ENCODE measurements around the gene PANX1. TPM values are rescaled to one million over a fixed set of nuclear protein-coding genes. Genes with fewer than 3 reads are reported as not detected.

PANX1 gene
- total RNA-seq, 1 donor from 2014 or later = 17.0 TPM

DNA sequence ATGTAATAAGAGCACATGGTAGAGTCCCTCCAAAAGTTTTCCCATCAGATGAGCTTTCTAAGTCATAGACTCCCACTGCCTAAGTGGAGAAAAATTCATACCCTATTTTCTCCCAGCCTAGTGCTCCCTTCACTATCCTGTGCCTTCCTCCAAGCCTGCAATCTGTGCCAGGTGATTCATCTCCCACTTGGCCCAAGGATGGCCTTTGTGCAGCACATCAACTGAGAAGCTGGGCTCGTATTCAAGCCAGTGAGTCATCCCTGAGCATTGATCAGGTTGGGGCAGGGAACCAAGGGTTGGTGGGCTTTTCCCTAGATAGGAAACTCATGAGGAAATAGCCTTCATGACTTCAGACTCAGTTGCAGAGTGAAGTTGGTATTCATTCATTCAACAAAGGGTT lies 64.6 kb downstream of the PANX1 start:
- TF ChIP-seq, protein P1, sequence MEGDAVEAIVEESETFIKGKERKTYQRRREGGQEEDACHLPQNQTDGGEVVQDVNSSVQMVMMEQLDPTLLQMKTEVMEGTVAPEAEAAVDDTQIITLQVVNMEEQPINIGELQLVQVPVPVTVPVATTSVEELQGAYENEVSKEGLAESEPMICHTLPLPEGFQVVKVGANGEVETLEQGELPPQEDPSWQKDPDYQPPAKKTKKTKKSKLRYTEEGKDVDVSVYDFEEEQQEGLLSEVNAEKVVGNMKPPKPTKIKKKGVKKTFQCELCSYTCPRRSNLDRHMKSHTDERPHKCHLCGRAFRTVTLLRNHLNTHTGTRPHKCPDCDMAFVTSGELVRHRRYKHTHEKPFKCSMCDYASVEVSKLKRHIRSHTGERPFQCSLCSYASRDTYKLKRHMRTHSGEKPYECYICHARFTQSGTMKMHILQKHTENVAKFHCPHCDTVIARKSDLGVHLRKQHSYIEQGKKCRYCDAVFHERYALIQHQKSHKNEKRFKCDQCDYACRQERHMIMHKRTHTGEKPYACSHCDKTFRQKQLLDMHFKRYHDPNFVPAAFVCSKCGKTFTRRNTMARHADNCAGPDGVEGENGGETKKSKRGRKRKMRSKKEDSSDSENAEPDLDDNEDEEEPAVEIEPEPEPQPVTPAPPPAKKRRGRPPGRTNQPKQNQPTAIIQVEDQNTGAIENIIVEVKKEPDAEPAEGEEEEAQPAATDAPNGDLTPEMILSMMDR (IDR thresholded peaks at IDR 0.05) = no peak
- no peaks in the 10 kb centered on the region for H3K9me3 ChIP-seq
- H3K27me3 ChIP-seq (ENCODE audit: low read depth) = no peaks in the 10 kb centered on the region
- no peaks in the 10 kb centered on the region for H3K36me3 ChIP-seq
- no peak overlapping the region for H3K27ac ChIP-seq
- ATAC-seq (no peak), DNase-seq (no peak)
- H3K4me1 ChIP-seq = no peaks in the 10 kb centered on the region
- no peak overlapping the region for H3K4me3 ChIP-seq
- intact Hi-C loops (cut with DNase I) = no loop called here

DNA sequence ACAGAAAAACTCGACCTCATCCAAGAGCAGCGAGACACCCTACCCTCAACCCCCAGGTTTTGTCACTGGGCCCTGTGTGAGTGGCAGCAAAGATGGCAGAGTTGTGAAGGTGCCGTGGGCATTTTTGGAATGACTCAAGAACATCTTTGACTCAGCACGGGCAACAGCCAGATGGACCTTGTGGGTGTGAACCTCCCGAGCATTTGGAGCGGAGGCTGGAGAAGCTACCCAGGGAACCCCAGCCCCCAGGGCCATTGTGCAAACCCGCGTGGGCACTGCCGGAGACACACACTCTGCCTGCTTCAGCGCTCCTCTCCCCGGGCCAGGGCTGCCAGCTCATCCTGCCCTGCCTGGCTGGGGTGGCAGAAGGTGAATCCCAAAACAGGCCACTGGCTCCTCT lies 66.1 kb downstream of the PANX1 start:
- TF ChIP-seq, protein P1 (IDR thresholded peaks at IDR 0.05) = no peak
- Histone ChIP-seq H3K27ac (no peak overlapping the region), H3K4me1 (no peaks in the 10 kb centered on the region), H3K4me3 (no peak overlapping the region), H3K36me3 (no peaks in the 10 kb centered on the region), H3K9me3 (no peaks in the 10 kb centered on the region), H3K27me3 (ENCODE audit: low read depth) (no peaks in the 10 kb centered on the region)
- ATAC-seq (no peak), DNase-seq (no peak)
- intact Hi-C loops (cut with DNase I) = no loop called here

DNA sequence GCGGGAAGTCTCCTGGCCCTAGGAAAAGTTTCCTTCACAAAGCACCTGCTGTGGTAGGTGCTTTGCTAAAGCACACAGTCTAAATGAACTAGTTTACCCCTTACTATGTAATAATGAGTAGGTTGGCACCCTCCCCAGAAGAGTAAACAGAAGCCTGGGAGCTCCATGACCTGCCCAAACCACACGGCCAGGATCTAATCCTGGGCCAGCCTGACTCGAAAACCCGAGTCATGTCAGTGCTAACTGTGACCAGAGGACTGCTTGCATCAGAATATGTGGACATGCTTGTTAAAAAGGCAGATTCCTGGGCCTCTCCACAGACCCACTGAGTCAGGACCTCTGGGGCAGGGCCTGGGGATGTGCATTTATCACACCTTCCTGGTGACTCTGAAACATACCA lies 67.7 kb downstream of the PANX1 start:
- Histone ChIP-seq H3K36me3 (no peaks in the 10 kb centered on the region), H3K27me3 (ENCODE audit: low read depth) (no peaks in the 10 kb centered on the region), H3K4me3 (no peak overlapping the region), H3K9me3 (no peaks in the 10 kb centered on the region), H3K27ac (no peak overlapping the region), H3K4me1 (no peaks in the 10 kb centered on the region)
- ATAC-seq (peak in 1 of 2 donors; percentile 28), DNase-seq (no peak)
- intact Hi-C loops (cut with DNase I) = no loop called here
- TF ChIP-seq, protein P1 (IDR thresholded peaks at IDR 0.05) = no peak

DNA sequence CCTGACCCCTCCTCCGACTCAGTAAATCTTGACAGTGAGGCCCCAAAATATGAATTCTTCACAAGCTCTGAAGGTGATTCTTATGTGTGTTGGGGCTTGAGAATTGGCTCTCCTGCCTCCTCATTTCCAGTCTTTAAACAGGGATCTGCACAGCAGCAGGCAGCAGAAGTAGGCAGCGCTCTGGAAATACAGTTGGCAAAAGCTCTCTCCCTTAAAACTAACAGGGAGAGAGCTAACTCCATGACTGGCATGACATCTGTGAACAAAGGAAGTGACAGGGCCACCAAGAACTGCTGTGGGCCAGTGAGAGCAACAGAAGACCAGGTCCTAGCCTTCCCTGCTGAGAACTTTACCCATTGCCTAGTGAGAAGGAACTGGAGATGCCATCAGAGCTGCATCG lies 70.1 kb downstream of the PANX1 start:
- TF ChIP-seq, protein P1 (IDR thresholded peaks at IDR 0.05) = no peak

GRCh38 chr11:94199136-94200130 lies 70.8 kb downstream of the PANX1 start:
- DNase-seq = no peak
- H3K4me1 ChIP-seq = no peaks in the 10 kb centered on the region
- no peaks in the 10 kb centered on the region for H3K36me3 ChIP-seq
- TF ChIP-seq, protein P1 (IDR thresholded peaks at IDR 0.05) = no peak
- H3K9me3 ChIP-seq = no peaks in the 10 kb centered on the region
- no peak for ATAC-seq
- H3K27me3 ChIP-seq (ENCODE audit: low read depth) = no peaks in the 10 kb centered on the region
- H3K4me3 ChIP-seq = no peak overlapping the region
- no peak overlapping the region for H3K27ac ChIP-seq
- intact Hi-C loops (cut with DNase I) = no loop called here

More for the DNA sequence above, 70.1 kb downstream of the PANX1 start:
- H3K27me3 ChIP-seq (ENCODE audit: low read depth) = no peaks in the 10 kb centered on the region
- intact Hi-C loops (cut with DNase I) = no loop called here
- DNase-seq (no peak), ATAC-seq (no peak)
- no peaks in the 10 kb centered on the region for H3K36me3 ChIP-seq
- no peak overlapping the region for H3K4me3 ChIP-seq
- H3K9me3 ChIP-seq = no peaks in the 10 kb centered on the region
- H3K4me1 ChIP-seq = no peaks in the 10 kb centered on the region
- no peak overlapping the region for H3K27ac ChIP-seq

All from lower lobe of right lung (tissue), 2 donors.